Forelimb muscle (tissue), 1 donor: ENCODE results near the gene PPP6R3. TPM values are rescaled to one million over a fixed set of nuclear protein-coding genes. Genes with fewer than 3 reads are reported as not detected.
"Not testable (repeated sequence)": the region's sequence is repeated elsewhere in the genome, so short reads cannot be mapped to it uniquely, and the experiment has no call there.

Experiments
- DNase-seq: peaks from one replicate; pipeline ENCODE4 v3.0.0-alpha.2; 2013; ENCODE audit warnings: low read depth
- polyA plus RNA-seq: library from polyadenylated mRNA; unstranded; fragments of 120-200 nt; gene quantifications from one replicate; pipeline ENCODE4 v1.2.1, GENCODE V29; 2013; ENCODE audit not compliant: insufficient read length

Gene PPP6R3
- polyA plus RNA-seq, 1 donor, result 61.9 TPM

DNA sequence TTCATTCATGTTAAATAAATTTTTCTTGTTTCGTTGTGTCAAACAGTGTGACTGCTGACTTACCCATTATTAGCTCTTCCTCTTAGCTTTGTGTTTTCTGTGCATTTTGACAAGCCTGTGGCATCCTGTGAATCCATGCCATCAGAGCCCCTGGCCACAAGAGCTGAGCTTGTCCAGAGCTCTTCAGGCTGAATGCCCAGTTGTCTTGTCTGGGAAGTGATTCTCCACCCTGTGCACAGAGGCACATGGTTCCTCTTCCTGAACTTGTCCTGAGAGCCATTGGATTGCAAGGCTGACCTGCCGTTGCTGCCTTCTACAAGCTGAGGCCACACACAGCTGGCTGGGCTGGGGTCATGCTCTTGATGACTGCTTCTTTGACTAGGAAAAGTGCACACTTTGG is 64.1 kb downstream of the PPP6R3 start:
- no peak for DNase-seq

- no peak for DNase-seq
These were observed 64.8 kb downstream of the PPP6R3 start for GRCh38 chr11:68525336-68525735.

GRCh38 chr11:68525930-68526329 is 65.4 kb downstream of the PPP6R3 start:
- DNase-seq, result no peak

GRCh38 chr11:68527585-68527984 is 67.0 kb downstream of the PPP6R3 start:
- no peak for DNase-seq

GRCh38 chr11:68528630-68529029 is 68.1 kb downstream of the PPP6R3 start:
- DNase-seq, result no peak

- DNase-seq, result no peak
These were observed 70.7 kb downstream of the PPP6R3 start for GRCh38 chr11:68531129-68531693.

DNA sequence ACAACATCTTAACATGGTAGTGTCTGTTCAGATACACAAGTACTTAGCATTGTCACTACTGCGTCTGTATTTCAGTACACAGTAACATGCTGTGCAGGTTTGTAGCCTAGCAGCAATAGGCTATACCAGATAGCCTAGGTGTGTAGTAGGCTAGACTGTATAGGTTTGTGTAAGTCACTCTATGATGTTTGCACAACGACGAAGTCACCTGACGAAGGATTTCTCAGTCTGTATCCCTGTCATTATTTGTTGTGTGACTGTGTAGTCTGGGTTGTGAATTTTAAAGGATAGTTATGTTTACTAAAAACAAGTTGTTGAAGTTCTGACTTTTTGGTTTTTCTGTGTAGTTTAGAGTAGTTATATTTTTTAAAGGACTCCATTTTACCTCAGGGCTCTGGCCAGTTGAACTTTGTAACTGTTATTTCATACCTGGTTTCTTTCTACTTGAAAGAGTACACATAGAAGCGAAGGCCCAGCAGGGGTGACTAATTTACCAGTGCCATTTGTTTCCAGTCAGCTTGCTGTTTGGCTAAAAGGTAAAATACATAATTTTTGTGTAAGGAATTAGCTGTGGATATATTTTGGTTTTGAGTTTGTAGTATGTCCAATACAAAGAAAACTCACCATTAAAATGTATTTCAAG is 72.3 kb downstream of the PPP6R3 start:
- DNase-seq, result no peak

- no peak for DNase-seq
These were observed 73.4 kb downstream of the PPP6R3 start for GRCh38 chr11:68533945-68534344.

GRCh38 chr11:68535098-68535497 is 74.5 kb downstream of the PPP6R3 start:
- no peak for DNase-seq

DNA sequence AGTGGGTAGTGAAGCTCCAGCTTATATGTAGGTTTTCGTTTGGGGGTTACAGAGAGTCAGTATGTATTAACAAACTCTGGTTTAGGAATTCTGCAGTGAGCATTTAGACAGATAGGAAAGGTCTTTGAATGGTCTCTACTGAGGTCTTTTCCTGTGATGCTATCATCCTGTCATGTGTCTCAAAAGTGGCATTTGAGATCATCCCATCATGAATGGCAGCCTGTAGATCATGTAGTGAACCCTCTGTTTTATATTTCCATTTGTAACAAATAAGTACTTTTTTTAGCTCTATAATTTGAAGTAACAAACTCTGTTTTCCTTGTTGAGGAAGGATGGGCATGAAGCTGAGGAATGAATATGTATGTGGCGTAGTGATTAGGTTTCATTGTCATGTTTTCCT is 76.2 kb downstream of the PPP6R3 start:
- DNase-seq, result no peak

- no peak for DNase-seq
These were observed 77.5 kb downstream of the PPP6R3 start for GRCh38 chr11:68538025-68538424.

GRCh38 chr11:68539395-68539794 is 78.8 kb downstream of the PPP6R3 start:
- DNase-seq, result no peak

- not testable (repeated sequence) for DNase-seq
These were observed 80.0 kb downstream of the PPP6R3 start for GRCh38 chr11:68540504-68540903.

DNA sequence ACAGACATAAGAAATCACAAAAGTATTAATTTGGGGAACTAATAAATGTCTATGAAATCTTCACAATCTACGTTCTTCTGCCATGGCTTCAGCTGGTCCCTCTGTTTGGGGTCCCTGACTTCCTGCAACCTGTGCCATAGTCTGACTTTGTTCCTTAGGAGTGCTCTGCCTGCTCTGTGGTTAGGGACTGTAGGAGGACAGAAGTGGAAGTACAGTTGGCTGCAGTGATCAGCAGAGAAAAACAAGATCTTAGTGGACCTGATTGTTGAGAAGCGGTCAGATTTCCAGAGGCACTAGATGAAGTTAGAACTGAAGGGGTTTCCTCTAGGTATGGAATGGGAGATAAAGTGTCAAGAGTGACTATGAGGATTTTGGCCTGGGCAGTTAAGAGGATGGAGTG is 80.6 kb downstream of the PPP6R3 start:
- no peak for DNase-seq

DNA sequence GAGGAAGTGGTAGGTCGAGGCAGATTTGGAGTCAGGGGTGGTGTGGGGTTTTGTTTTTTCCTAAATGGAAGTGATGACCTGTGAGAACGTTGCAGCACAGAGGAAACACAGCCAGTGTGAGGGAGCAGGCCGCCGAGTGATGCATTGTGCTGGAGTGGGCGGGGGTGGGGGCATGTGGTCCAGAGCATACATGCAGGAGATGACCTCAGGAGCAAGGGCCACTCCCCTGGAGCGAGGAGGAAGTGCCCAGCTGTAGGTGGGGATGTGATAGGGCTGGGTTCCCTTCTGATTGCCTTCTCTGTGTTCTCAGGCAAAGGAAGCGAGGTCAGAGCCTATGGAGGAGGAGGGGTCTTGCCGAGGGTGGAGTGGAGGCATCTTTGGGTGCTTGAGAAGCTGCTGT is 81.4 kb downstream of the PPP6R3 start:
- DNase-seq, result no peak

GRCh38 chr11:68542617-68543016 is 82.1 kb downstream of the PPP6R3 start:
- no peak for DNase-seq

GRCh38 chr11:68543594-68543993 is 83.0 kb downstream of the PPP6R3 start:
- no peak for DNase-seq

- DNase-seq, result no peak
These were observed 84.8 kb downstream of the PPP6R3 start for GRCh38 chr11:68545347-68545746.

- DNase-seq, result no peak
These were observed 85.2 kb downstream of the PPP6R3 start for GRCh38 chr11:68545796-68546195.

DNA sequence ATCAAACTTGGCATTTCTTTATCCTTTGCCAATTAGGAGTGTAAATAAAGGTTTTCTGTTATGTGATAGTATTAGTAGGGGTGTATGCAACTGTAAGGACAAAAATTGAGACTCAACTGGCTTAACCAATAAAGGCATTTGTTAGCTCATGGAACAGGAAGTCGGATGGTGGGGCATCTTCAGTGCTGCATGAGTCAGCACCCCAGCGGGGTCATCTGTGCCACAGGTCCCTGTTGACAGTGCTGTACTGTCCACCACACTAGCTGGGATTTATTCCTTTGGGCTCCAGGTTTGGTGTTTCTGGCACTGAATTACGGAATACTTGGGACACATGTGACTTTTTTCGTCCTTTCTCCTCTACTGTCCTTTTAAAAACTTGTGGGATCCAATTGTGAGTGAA is 86.0 kb downstream of the PPP6R3 start:
- no peak for DNase-seq

- DNase-seq, result no peak
These were observed 89.4 kb downstream of the PPP6R3 start for GRCh38 chr11:68549789-68550484.

DNA sequence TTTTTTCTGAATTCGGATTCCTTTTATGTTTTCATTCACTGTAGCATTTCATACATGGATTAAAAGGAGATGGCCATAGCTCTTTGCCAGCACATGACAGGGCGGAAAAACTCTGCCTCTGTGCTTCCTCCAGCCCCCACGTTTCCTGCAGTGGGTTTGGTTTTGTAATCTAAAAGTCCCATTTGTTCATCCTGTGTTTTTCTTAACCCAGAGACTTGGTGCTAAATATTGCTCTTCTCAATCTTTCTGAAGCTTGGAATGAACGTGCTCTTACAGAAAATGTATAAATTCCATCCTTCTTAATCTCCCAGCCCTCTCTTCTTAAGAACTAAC is 89.9 kb downstream of the PPP6R3 start:
- DNase-seq, result no peak

- no peak for DNase-seq
These were observed 90.7 kb downstream of the PPP6R3 start for GRCh38 chr11:68551223-68551622.
